SK-N-MC (cell line): ENCODE data around the gene CFAP221.

ENCODE experiments used
- EZH2 ChIP-seq: fragments of 200-600 bp; sonication (generic); IDR thresholded peaks from one replicate; pipeline ENCODE4 v1.6.1; 2017; ENCODE audit warnings: antibody characterized with exemption
- POLR2AphosphoS5 ChIP-seq: IDR thresholded peaks from 2 replicates; pipeline ENCODE4 v1.6.1; 2012; ENCODE audit warnings: mild to moderate bottlenecking, low read depth, low read length, borderline replicate concordance

DNA sequence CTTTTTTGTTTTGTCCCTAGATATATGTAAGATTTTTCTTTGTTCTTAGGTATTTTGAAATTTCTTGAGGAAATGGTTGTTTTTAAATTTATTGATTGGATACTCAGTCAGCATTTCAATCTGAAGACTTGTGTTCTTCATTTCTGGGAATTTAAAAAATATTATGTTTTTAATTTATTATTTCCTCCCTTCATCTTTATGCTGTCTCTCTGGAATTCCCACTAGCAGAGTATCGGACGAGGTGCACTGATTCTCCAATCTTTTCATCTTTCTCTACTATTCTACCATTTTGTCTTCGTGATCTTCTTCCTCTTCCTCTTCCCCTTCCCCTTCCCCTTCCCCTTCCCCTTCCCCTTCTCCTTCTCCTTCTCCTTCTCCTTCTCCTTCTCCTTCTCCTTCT, 32.3 kb upstream of the CFAP221 start:
- TF ChIP-seq EZH2 (no peak), POLR2AphosphoS5 (no peak)
